Regular cardiac myocyte (primary cell): ENCODE data around the gene CSF1R. TPM values are rescaled to one million over a fixed set of nuclear protein-coding genes. Genes with fewer than 3 reads are reported as not detected.

Experiments used
- total RNA-seq: library from RNA; depleted of rRNA; stranded (reverse); fragments of >200 nt; gene quantifications from 2 replicates; pipeline ENCODE4 v1.2.3, GENCODE V29; 2014

The CSF1R gene
- total RNA-seq, result 0.56 and 0.58 TPM in 2 replicates

DNA sequence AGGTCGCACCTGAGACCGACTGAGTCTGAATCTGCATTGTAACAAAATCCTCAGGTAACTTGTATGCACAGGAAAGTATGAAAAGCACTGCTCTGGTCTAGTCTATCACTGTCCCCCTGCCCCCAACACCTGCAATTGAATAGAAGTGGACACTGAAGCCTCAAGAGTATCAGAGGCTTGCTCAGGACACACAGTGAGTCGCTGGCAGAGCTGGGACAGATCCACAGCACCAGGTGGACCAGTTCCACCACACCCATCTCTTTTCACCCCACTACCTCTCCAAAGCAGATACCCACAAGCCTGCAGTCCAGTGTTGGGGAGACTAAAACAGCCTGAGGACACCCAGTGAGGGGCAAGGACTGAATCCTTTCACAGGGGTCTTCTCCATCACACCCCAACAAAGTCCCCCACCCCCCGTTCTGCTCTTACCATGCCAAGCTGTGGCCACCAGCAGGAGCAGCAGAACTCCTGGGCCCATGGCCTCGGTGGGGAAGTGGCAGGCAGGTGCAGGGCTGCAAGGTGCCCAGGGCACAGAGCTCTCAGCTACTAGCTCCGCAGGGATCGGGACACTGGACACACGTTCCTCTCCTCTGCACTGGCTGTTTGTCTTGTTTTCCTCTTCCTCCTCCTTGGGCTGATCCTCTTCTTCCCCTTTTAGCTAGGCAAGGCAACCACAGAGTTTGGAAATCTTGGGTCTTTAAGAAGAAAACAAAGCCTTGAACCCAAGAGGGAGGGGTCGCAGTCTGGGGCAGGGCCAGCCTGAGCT is at the start of gene CSF1R:
Gene CSF1R, minus strand, starts transcription at position 605 of the 766 bp plus-strand sequence. Its CDS starts 127 bp downstream, at position 478.

Other genes with a start within 250 kb of the CSF1R start
- gene PDE6A, start 141.8 kb downstream of the CSF1R start, total RNA-seq, result not detected in 2 replicates
- 18.0 and 19.4 TPM in 2 replicates for gene SLC26A2, start 125.8 kb downstream of the CSF1R start, total RNA-seq
- gene TIGD6, start 85.9 kb downstream of the CSF1R start, total RNA-seq, result 6.7 and 6.8 TPM in 2 replicates
- gene HMGXB3, start 85.8 kb downstream of the CSF1R start, total RNA-seq, result 33.8 and 40.6 TPM in 2 replicates
- gene PDGFRB, start 69.3 kb upstream of the CSF1R start, total RNA-seq, result 97.2 and 197 TPM in 2 replicates
- gene CDX1, start 80.2 kb upstream of the CSF1R start, total RNA-seq, result 0.38 and 0.56 TPM in 2 replicates
- under 0.01 TPM in 2 replicates for gene SLC6A7, start 103.5 kb upstream of the CSF1R start, total RNA-seq
- under 0.01 and 0.28 TPM in 2 replicates for gene CAMK2A, start 203.2 kb upstream of the CSF1R start, total RNA-seq
- gene ARSI, start 216.4 kb upstream of the CSF1R start, total RNA-seq, result 4.4 and 5.4 TPM in 2 replicates